Measurements from ENCODE around the gene MYO16.

DNA sequence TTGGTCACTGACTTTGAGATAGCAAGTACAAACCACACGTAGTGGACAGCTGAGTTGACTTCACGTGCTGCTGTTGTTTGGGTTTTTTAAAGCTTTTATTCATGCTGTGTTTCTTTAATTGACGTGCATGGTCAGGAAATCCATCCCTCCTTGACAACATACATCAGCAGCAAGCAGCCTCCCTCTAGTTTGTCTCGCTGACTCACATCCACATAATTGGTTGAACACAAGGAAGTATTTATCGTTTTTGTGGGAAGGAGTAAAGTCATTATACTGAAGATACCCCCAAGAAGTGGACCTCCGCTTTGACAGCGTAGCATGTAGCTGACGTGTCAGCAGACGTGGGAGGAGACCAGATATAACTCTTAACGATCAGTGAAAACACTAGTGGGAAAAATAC, 355.8 kb downstream of the MYO16 start:
- TF ChIP-seq BHLHE40 (IDR thresholded peaks at IDR 0.05; ENCODE audit: low read depth, low read length) (no peak), POLR2A (IDR thresholded peaks at IDR 0.05; ENCODE audit: low read length) (no peak), SMC3 (IDR thresholded peaks at IDR 0.05) (no peak), CHD2 (IDR thresholded peaks at IDR 0.05; ENCODE audit: low read length, partially characterized antibody) (no peak)
- TF ChIP-seq, protein P1, sequence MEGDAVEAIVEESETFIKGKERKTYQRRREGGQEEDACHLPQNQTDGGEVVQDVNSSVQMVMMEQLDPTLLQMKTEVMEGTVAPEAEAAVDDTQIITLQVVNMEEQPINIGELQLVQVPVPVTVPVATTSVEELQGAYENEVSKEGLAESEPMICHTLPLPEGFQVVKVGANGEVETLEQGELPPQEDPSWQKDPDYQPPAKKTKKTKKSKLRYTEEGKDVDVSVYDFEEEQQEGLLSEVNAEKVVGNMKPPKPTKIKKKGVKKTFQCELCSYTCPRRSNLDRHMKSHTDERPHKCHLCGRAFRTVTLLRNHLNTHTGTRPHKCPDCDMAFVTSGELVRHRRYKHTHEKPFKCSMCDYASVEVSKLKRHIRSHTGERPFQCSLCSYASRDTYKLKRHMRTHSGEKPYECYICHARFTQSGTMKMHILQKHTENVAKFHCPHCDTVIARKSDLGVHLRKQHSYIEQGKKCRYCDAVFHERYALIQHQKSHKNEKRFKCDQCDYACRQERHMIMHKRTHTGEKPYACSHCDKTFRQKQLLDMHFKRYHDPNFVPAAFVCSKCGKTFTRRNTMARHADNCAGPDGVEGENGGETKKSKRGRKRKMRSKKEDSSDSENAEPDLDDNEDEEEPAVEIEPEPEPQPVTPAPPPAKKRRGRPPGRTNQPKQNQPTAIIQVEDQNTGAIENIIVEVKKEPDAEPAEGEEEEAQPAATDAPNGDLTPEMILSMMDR (IDR thresholded peaks at IDR 0.05) = no peak
